Body of pancreas (tissue), 4 donors: ENCODE data around the gene ADGRD1. TPM values are rescaled to one million over a fixed set of nuclear protein-coding genes. Genes with fewer than 3 reads are reported as not detected.

Experiments used
- ATAC-seq: fragments of 150-250 bp; one replicate; pipeline ENCODE4 v1.9.1; 2016
- DNase-seq, 4 donors: peaks; one replicate each; pipeline ENCODE4 v3.0.0-alpha.2; 2019
- H3K27ac ChIP-seq, 4 donors: fragments of 200-600 bp; sonication (generic); 1 replicate in 3 of 4; 2 replicates in 1 of 4; pipeline versions ENCODE4 v1.5.1 to v1.6.1; 2016 to 2019; ENCODE audit warnings: mild to moderate bottlenecking in 1 of 4, mixed read lengths in 1 of 4, moderate library complexity in 1 of 4
- H3K27me3 ChIP-seq, 2 donors: fragments of 200-600 bp; sonication (generic); one replicate each; pipeline ENCODE4 v1.6.0; 2016; ENCODE audit warnings: mild to moderate bottlenecking in 1 of 2
- H3K36me3 ChIP-seq, 2 donors: fragments of 200-600 bp; sonication (generic); replicated peaks in 1 of 2; 2 replicates each; pipeline ENCODE4 v1.5.1; 2016; ENCODE audit warnings: low read depth in 2 of 2; ENCODE audit not compliant: insufficient read depth in 1 of 2
- H3K4me1 ChIP-seq: fragments of 200-600 bp; sonication (generic); one replicate; pipeline ENCODE4 v1.6.0; 2016
- H3K4me3 ChIP-seq, 2 donors: fragments of 200-600 bp; sonication (generic); 1 replicate in 1 of 2; 2 replicates in 1 of 2; pipeline ENCODE4 v1.5.1; 2016 to 2019
- H3K9me3 ChIP-seq, 3 donors: fragments of 200-600 bp; sonication (generic); 1 replicate in 2 of 3; 2 replicates in 1 of 3; pipeline ENCODE4 v1.5.1; 2016
- CTCF ChIP-seq, 7 experiments: fragments of 450-650 bp in 4 of 7; fragments of 200-600 bp in 3 of 7; sonication (generic) in 3 of 7; IDR thresholded peaks; one replicate each; pipeline ENCODE4 v1.5.1; 2016 to 2019; ENCODE audit warnings: antibody characterized with exemption in 7 of 7
- POLR2A ChIP-seq, 3 donors: fragments of 450-650 bp; IDR thresholded peaks; one replicate each; pipeline ENCODE4 v1.6.1; 2016; ENCODE audit warnings: antibody characterized with exemption in 3 of 3, mild to moderate bottlenecking in 2 of 3
- WGBS, 2 donors: methylation state at CpG; one replicate each; pipeline ENCODE4 v1.1.5; 2017; 5-methylcytosine and 5-hydroxymethylcytosine counted together
- intact Hi-C: fragments of 100-400 bp; cut with DNase I; formaldehyde crosslinking; loops from one replicate; pipeline ENCODE4 v1.15.1; 2023
- total RNA-seq, 2 donors: library from RNA; depleted of rRNA; stranded (reverse); fragments of >200 nt; gene quantifications; one replicate each; pipeline ENCODE4 v1.1.0, GENCODE V29; 2016

The ADGRD1 gene
- total RNA-seq, 2 donors from 2014 or later: 4.4 to 4.9 TPM

GRCh38 chr12:131141514-131141913, 187.8 kb downstream of the ADGRD1 start:
- H3K36me3 ChIP-seq: no peaks in the 10 kb centered on the region
- H3K27me3 ChIP-seq: no peaks in the 10 kb centered on the region
- no peak overlapping the region for H3K4me3 ChIP-seq
- no peak for ATAC-seq
- H3K4me1 ChIP-seq: no peaks in the 10 kb centered on the region
- DNase-seq: no peak
- no peak for TF ChIP-seq POLR2A (IDR thresholded peaks at IDR 0.05)
- intact Hi-C loops: no loop called here
- H3K9me3 ChIP-seq: no peaks in the 10 kb centered on the region
- 80 to 88% methylated on average over 8 of the region's 8 CpGs for WGBS, 2 donors
- H3K27ac ChIP-seq: no peak overlapping the region

- DNase-seq: no peak
- intact Hi-C loops: no loop called here
Observed at GRCh38 chr12:131142891-131143657, 189.4 kb downstream of the ADGRD1 start.

GRCh38 chr12:131146173-131146675, 192.5 kb downstream of the ADGRD1 start:
- no peaks in the 10 kb centered on the region for H3K9me3 ChIP-seq
- H3K27me3 ChIP-seq: no peaks in the 10 kb centered on the region
- intact Hi-C loops: no loop called here
- no peaks in the 10 kb centered on the region for H3K4me1 ChIP-seq
- WGBS, 2 donors: 76% methylated on average over 5 of the region's 5 CpGs
- DNase-seq (no peak), ATAC-seq (no peak)
- no peak overlapping the region for H3K4me3 ChIP-seq
- no peak for TF ChIP-seq POLR2A (IDR thresholded peaks at IDR 0.05)
- no peak for TF ChIP-seq CTCF (IDR thresholded peaks at IDR 0.05)
- no peak overlapping the region for H3K27ac ChIP-seq
- no peaks in the 10 kb centered on the region for H3K36me3 ChIP-seq

More at GRCh38 chr12:131142891-131143657, 189.4 kb downstream of the ADGRD1 start:
- Histone ChIP-seq H3K27ac (no peak overlapping the region), H3K4me1 (no peaks in the 10 kb centered on the region), H3K27me3 (no peaks in the 10 kb centered on the region), H3K36me3 (no peaks in the 10 kb centered on the region), H3K9me3 (no peaks in the 10 kb centered on the region), H3K4me3 (no peak overlapping the region)
- WGBS, 2 donors: 71 to 79% methylated on average over 18 to 19 of the region's 19 CpGs
- TF ChIP-seq CTCF (IDR thresholded peaks at IDR 0.05) (no peak), POLR2A (IDR thresholded peaks at IDR 0.05) (no peak)
- no peak for ATAC-seq

GRCh38 chr12:131147293-131147692, 193.6 kb downstream of the ADGRD1 start:
- ATAC-seq (no peak), DNase-seq (no peak)
- Histone ChIP-seq H3K36me3 (no peaks in the 10 kb centered on the region), H3K27ac (no peak overlapping the region), H3K9me3 (no peaks in the 10 kb centered on the region), H3K27me3 (no peaks in the 10 kb centered on the region), H3K4me3 (no peak overlapping the region), H3K4me1 (no peaks in the 10 kb centered on the region)
- TF ChIP-seq POLR2A (IDR thresholded peaks at IDR 0.05): no peak
- intact Hi-C loops: no loop called here
- WGBS, 2 donors: 94% methylated on average over 1 of the region's 1 CpG

GRCh38 chr12:131147894-131148293, 194.2 kb downstream of the ADGRD1 start:
- TF ChIP-seq CTCF (IDR thresholded peaks at IDR 0.05) (no peak), POLR2A (IDR thresholded peaks at IDR 0.05) (no peak)
- Histone ChIP-seq H3K36me3 (no peaks in the 10 kb centered on the region), H3K9me3 (no peaks in the 10 kb centered on the region), H3K27ac (no peak overlapping the region), H3K4me1 (no peaks in the 10 kb centered on the region), H3K4me3 (no peak overlapping the region), H3K27me3 (no peaks in the 10 kb centered on the region)
- DNase-seq (no peak), ATAC-seq (no peak)
- intact Hi-C loops: no loop called here
- WGBS, 2 donors: 67 to 81% methylated on average over 3 of the region's 3 CpGs
